ENCODE results near the gene GAB2.

DNA sequence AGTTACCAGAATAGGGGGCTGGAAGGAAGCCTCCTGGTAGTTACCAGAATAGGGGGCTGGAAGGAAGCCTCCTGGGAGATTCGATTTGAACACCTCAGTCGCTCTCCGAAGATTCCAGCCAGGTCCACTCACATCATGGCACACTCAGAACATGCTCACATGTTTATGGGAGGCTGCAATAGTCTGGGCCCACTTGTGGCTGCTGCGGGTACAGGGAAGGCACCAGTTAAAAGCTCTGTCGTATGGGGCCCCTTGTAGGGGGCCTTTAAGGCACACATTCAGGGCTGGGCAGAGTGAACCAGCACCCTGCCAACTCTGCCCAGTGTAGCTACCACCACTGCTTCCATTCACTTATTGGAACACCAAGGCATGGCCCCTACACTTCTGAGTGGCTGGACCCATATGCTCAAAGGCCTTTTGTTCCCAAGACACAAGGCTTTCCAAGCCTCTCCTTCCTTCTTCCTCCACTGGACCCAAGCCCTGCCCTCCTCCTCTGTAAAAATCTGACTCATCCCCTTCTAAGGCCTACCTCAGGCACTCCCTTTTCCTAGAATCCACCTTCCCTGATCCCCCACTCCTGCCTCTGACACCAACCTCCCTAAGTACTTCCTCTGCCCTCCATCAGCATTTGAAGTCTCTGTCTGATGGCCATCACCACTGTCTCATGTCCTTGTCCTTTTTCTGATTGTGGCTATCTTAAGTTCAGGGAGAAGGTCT is 200.9 kb downstream of the GAB2 start:
- no peak for TF ChIP-seq EP300 (IDR thresholded peaks at IDR 0.05)
- TF ChIP-seq, protein P1, sequence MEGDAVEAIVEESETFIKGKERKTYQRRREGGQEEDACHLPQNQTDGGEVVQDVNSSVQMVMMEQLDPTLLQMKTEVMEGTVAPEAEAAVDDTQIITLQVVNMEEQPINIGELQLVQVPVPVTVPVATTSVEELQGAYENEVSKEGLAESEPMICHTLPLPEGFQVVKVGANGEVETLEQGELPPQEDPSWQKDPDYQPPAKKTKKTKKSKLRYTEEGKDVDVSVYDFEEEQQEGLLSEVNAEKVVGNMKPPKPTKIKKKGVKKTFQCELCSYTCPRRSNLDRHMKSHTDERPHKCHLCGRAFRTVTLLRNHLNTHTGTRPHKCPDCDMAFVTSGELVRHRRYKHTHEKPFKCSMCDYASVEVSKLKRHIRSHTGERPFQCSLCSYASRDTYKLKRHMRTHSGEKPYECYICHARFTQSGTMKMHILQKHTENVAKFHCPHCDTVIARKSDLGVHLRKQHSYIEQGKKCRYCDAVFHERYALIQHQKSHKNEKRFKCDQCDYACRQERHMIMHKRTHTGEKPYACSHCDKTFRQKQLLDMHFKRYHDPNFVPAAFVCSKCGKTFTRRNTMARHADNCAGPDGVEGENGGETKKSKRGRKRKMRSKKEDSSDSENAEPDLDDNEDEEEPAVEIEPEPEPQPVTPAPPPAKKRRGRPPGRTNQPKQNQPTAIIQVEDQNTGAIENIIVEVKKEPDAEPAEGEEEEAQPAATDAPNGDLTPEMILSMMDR (IDR thresholded peaks at IDR 0.05): no peak

All from tibial nerve (tissue), 4 donors.